Ishikawa (cell line): ENCODE data around the gene SH2D2A.

Experiments
- CEBPB ChIP-seq: IDR thresholded peaks from 2 replicates; pipeline ENCODE4 v1.6.1; 2012
- CREB1 ChIP-seq: IDR thresholded peaks from 2 replicates; pipeline ENCODE4 v1.6.1; 2012; ENCODE audit warnings: low read depth
- EGR1 ChIP-seq: IDR thresholded peaks from 2 replicates; pipeline ENCODE4 v1.6.1; 2012
- EP300 ChIP-seq: IDR thresholded peaks from 2 replicates; pipeline ENCODE4 v1.6.1; 2012; ENCODE audit warnings: borderline replicate concordance
- FOXM1 ChIP-seq: IDR thresholded peaks from 2 replicates; pipeline ENCODE4 v1.6.1; 2012; ENCODE audit warnings: low read depth, borderline replicate concordance
- MAX ChIP-seq: IDR thresholded peaks from 2 replicates; pipeline ENCODE4 v1.6.1; 2012
- NFIC ChIP-seq: IDR thresholded peaks from 2 replicates; pipeline ENCODE4 v1.6.1; 2012
- RAD21 ChIP-seq: IDR thresholded peaks from 2 replicates; pipeline ENCODE4 v1.6.1; 2012; ENCODE audit warnings: low read depth
- REST ChIP-seq: IDR thresholded peaks from 2 replicates; pipeline ENCODE4 v1.6.1; 2012; ENCODE audit warnings: low read depth, mild to moderate bottlenecking
- TAF1 ChIP-seq: IDR thresholded peaks from 2 replicates; pipeline ENCODE4 v1.6.1; 2012; ENCODE audit warnings: low read depth, mild to moderate bottlenecking
- TCF12 ChIP-seq: IDR thresholded peaks from 2 replicates; pipeline ENCODE4 v1.6.1; 2012; ENCODE audit warnings: low read depth
- TEAD4 ChIP-seq: IDR thresholded peaks from 2 replicates; pipeline ENCODE4 v1.6.1; 2012
- USF1 ChIP-seq: IDR thresholded peaks from 2 replicates; pipeline ENCODE4 v1.6.1; 2012
- YY1 ChIP-seq: IDR thresholded peaks from 2 replicates; pipeline ENCODE4 v1.6.1; 2012; ENCODE audit warnings: low read depth
- ZBTB7A ChIP-seq: IDR thresholded peaks from 2 replicates; pipeline ENCODE4 v1.6.1; 2012; ENCODE audit warnings: low read depth

Gene SH2D2A

GRCh38 chr1:156809711-156810366 is 6.8 kb downstream of the SH2D2A start:
- TF ChIP-seq YY1 = no peak
- no peak for TF ChIP-seq TCF12
- no peak for TF ChIP-seq EP300
- no peak for TF ChIP-seq REST
- no peak for TF ChIP-seq USF1
- TF ChIP-seq CREB1 = no peak
- no peak for TF ChIP-seq ZBTB7A
- no peak for TF ChIP-seq NFIC

GRCh38 chr1:156809281-156809680 is 7.4 kb downstream of the SH2D2A start:
- TF ChIP-seq YY1 = no peak
- TF ChIP-seq MAX = no peak
- TF ChIP-seq NFIC = no peak
- TF ChIP-seq USF1 = no peak
- no peak for TF ChIP-seq EGR1
- TF ChIP-seq TEAD4 = no peak
- no peak for TF ChIP-seq EP300
- no peak for TF ChIP-seq ZBTB7A

GRCh38 chr1:156808186-156809030 is 8.2 kb downstream of the SH2D2A start:
- TF ChIP-seq REST (no peak), EGR1 (no peak), TEAD4 (no peak), CEBPB (no peak), CREB1 (no peak), TCF12 (no peak), EP300 (no peak), YY1 (no peak), USF1 (no peak)

GRCh38 chr1:156807627-156808026 is 9.0 kb downstream of the SH2D2A start:
- TF ChIP-seq EP300 = no peak
- TF ChIP-seq ZBTB7A = no peak
- TF ChIP-seq CREB1 = no peak
- TF ChIP-seq TAF1 = no peak
- no peak for TF ChIP-seq REST
- TF ChIP-seq TEAD4 = no peak
- no peak for TF ChIP-seq FOXM1
- no peak for TF ChIP-seq YY1
- no peak for TF ChIP-seq NFIC
- TF ChIP-seq USF1 = no peak
- no peak for TF ChIP-seq RAD21
- no peak for TF ChIP-seq CEBPB
- TF ChIP-seq TCF12 = no peak
- TF ChIP-seq EGR1 = no peak
